Ishikawa (cell line): ENCODE results near the gene SMAD6.

ENCODE experiments used
- CEBPB ChIP-seq: IDR thresholded peaks from 2 replicates; pipeline ENCODE4 v1.6.1; 2012
- CREB1 ChIP-seq: IDR thresholded peaks from 2 replicates; pipeline ENCODE4 v1.6.1; 2012; ENCODE audit warnings: low read depth
- EGR1 ChIP-seq: IDR thresholded peaks from 2 replicates; pipeline ENCODE4 v1.6.1; 2012
- EP300 ChIP-seq: IDR thresholded peaks from 2 replicates; pipeline ENCODE4 v1.6.1; 2012; ENCODE audit warnings: borderline replicate concordance
- FOXM1 ChIP-seq: IDR thresholded peaks from 2 replicates; pipeline ENCODE4 v1.6.1; 2012; ENCODE audit warnings: low read depth, borderline replicate concordance
- MAX ChIP-seq: IDR thresholded peaks from 2 replicates; pipeline ENCODE4 v1.6.1; 2012
- NFIC ChIP-seq: IDR thresholded peaks from 2 replicates; pipeline ENCODE4 v1.6.1; 2012
- RAD21 ChIP-seq: IDR thresholded peaks from 2 replicates; pipeline ENCODE4 v1.6.1; 2012; ENCODE audit warnings: low read depth
- REST ChIP-seq: IDR thresholded peaks from 2 replicates; pipeline ENCODE4 v1.6.1; 2012; ENCODE audit warnings: low read depth, mild to moderate bottlenecking
- TAF1 ChIP-seq: IDR thresholded peaks from 2 replicates; pipeline ENCODE4 v1.6.1; 2012; ENCODE audit warnings: low read depth, mild to moderate bottlenecking
- TCF12 ChIP-seq: IDR thresholded peaks from 2 replicates; pipeline ENCODE4 v1.6.1; 2012; ENCODE audit warnings: low read depth
- TEAD4 ChIP-seq: IDR thresholded peaks from 2 replicates; pipeline ENCODE4 v1.6.1; 2012
- USF1 ChIP-seq: IDR thresholded peaks from 2 replicates; pipeline ENCODE4 v1.6.1; 2012
- YY1 ChIP-seq: IDR thresholded peaks from 2 replicates; pipeline ENCODE4 v1.6.1; 2012; ENCODE audit warnings: low read depth
- ZBTB7A ChIP-seq: IDR thresholded peaks from 2 replicates; pipeline ENCODE4 v1.6.1; 2012; ENCODE audit warnings: low read depth

Gene SMAD6

GRCh38 chr15:66713843-66714508, 11.9 kb downstream of the SMAD6 start:
- no peak for TF ChIP-seq TEAD4
- TF ChIP-seq RAD21, result no peak
- TF ChIP-seq CREB1, result no peak
- no peak for TF ChIP-seq YY1
- no peak for TF ChIP-seq EP300
- TF ChIP-seq TAF1, result no peak
- TF ChIP-seq NFIC, result no peak
- TF ChIP-seq ZBTB7A, result no peak

- TF ChIP-seq EP300, result no peak
- TF ChIP-seq TAF1, result no peak
- no peak for TF ChIP-seq TEAD4
- TF ChIP-seq REST, result no peak
- TF ChIP-seq CEBPB, result no peak
- TF ChIP-seq USF1, result no peak
- TF ChIP-seq FOXM1, result no peak
- TF ChIP-seq EGR1, result no peak
- TF ChIP-seq TCF12, result no peak
- no peak for TF ChIP-seq NFIC
- no peak for TF ChIP-seq YY1
- TF ChIP-seq CREB1, result no peak
- TF ChIP-seq ZBTB7A, result no peak
- TF ChIP-seq RAD21, result no peak
- TF ChIP-seq MAX, result no peak
These were observed 12.5 kb downstream of the SMAD6 start for GRCh38 chr15:66714543-66714981.

- no peak for TF ChIP-seq TAF1
- TF ChIP-seq FOXM1, result no peak
- no peak for TF ChIP-seq EP300
- TF ChIP-seq ZBTB7A, result no peak
- no peak for TF ChIP-seq RAD21
- TF ChIP-seq TCF12, result no peak
- no peak for TF ChIP-seq USF1
- no peak for TF ChIP-seq CREB1
- no peak for TF ChIP-seq NFIC
- no peak for TF ChIP-seq EGR1
- no peak for TF ChIP-seq TEAD4
- TF ChIP-seq REST, result no peak
- TF ChIP-seq MAX, result no peak
- TF ChIP-seq CEBPB, result no peak
- TF ChIP-seq YY1, result no peak
These were observed 13.2 kb downstream of the SMAD6 start for GRCh38 chr15:66715181-66715624.

- no peak for TF ChIP-seq ZBTB7A
- no peak for TF ChIP-seq CEBPB
- no peak for TF ChIP-seq TCF12
- no peak for TF ChIP-seq USF1
- TF ChIP-seq MAX, result no peak
- no peak for TF ChIP-seq RAD21
- no peak for TF ChIP-seq YY1
- no peak for TF ChIP-seq EP300
- no peak for TF ChIP-seq CREB1
- no peak for TF ChIP-seq TAF1
- no peak for TF ChIP-seq FOXM1
- TF ChIP-seq NFIC, result no peak
- TF ChIP-seq EGR1, result no peak
- TF ChIP-seq TEAD4, result no peak
- no peak for TF ChIP-seq REST
These were observed 14.0 kb downstream of the SMAD6 start for GRCh38 chr15:66715720-66716655.
